Body of pancreas (tissue), 4 donors: ENCODE data around the gene ELOVL5. TPM values are rescaled to one million over a fixed set of nuclear protein-coding genes. Genes with fewer than 3 reads are reported as not detected.

Experiments used
- ATAC-seq: fragments of 150-250 bp; one replicate; pipeline ENCODE4 v1.9.1; 2016
- DNase-seq, 4 donors: peaks; one replicate each; pipeline ENCODE4 v3.0.0-alpha.2; 2019
- H3K27ac ChIP-seq, 4 donors: fragments of 200-600 bp; sonication (generic); 1 replicate in 3 of 4; 2 replicates in 1 of 4; pipeline versions ENCODE4 v1.5.1 to v1.6.1; 2016 to 2019; ENCODE audit warnings: mild to moderate bottlenecking in 1 of 4, mixed read lengths in 1 of 4, moderate library complexity in 1 of 4
- H3K27me3 ChIP-seq, 2 donors: fragments of 200-600 bp; sonication (generic); one replicate each; pipeline ENCODE4 v1.6.0; 2016; ENCODE audit warnings: mild to moderate bottlenecking in 1 of 2
- H3K36me3 ChIP-seq, 2 donors: fragments of 200-600 bp; sonication (generic); replicated peaks in 1 of 2; 2 replicates each; pipeline ENCODE4 v1.5.1; 2016; ENCODE audit warnings: low read depth in 2 of 2; ENCODE audit not compliant: insufficient read depth in 1 of 2
- H3K4me1 ChIP-seq: fragments of 200-600 bp; sonication (generic); one replicate; pipeline ENCODE4 v1.6.0; 2016
- H3K4me3 ChIP-seq, 2 donors: fragments of 200-600 bp; sonication (generic); 1 replicate in 1 of 2; 2 replicates in 1 of 2; pipeline ENCODE4 v1.5.1; 2016 to 2019
- H3K9me3 ChIP-seq, 3 donors: fragments of 200-600 bp; sonication (generic); 1 replicate in 2 of 3; 2 replicates in 1 of 3; pipeline ENCODE4 v1.5.1; 2016
- CTCF ChIP-seq, 7 experiments: fragments of 450-650 bp in 4 of 7; fragments of 200-600 bp in 3 of 7; sonication (generic) in 3 of 7; IDR thresholded peaks; one replicate each; pipeline ENCODE4 v1.5.1; 2016 to 2019; ENCODE audit warnings: antibody characterized with exemption in 7 of 7
- POLR2A ChIP-seq, 3 donors: fragments of 450-650 bp; IDR thresholded peaks; one replicate each; pipeline ENCODE4 v1.6.1; 2016; ENCODE audit warnings: antibody characterized with exemption in 3 of 3, mild to moderate bottlenecking in 2 of 3
- WGBS, 2 donors: methylation state at CpG; one replicate each; pipeline ENCODE4 v1.1.5; 2017; 5-methylcytosine and 5-hydroxymethylcytosine counted together
- intact Hi-C: fragments of 100-400 bp; cut with DNase I; formaldehyde crosslinking; loops from one replicate; pipeline ENCODE4 v1.15.1; 2023
- total RNA-seq, 2 donors: library from RNA; depleted of rRNA; stranded (reverse); fragments of >200 nt; gene quantifications; one replicate each; pipeline ENCODE4 v1.1.0, GENCODE V29; 2016

Gene ELOVL5
- total RNA-seq, 2 donors from 2014 or later = 8.6 to 11.2 TPM

- DNase-seq (no peak), ATAC-seq (no peak)
- Histone ChIP-seq H3K4me1 (no peaks in the 10 kb centered on the region), H3K9me3 (no peaks in the 10 kb centered on the region), H3K4me3 (no peak overlapping the region), H3K36me3 (no peaks in the 10 kb centered on the region), H3K27me3 (no peaks in the 10 kb centered on the region), H3K27ac (no peak overlapping the region)
- WGBS, 2 donors = 80 to 90% methylated on average over 1 of the region's 1 CpG
- intact Hi-C loops = no loop called here
- no peak for TF ChIP-seq CTCF (IDR thresholded peaks at IDR 0.05)
- no peak for TF ChIP-seq POLR2A (IDR thresholded peaks at IDR 0.05)
Observed at GRCh38 chr6:53338304-53338703, 10.4 kb downstream of the ELOVL5 start.

- 71 to 73% methylated on average over 4 of the region's 4 CpGs for WGBS, 2 donors
- no peaks in the 10 kb centered on the region for H3K36me3 ChIP-seq
- intact Hi-C loops = no loop called here
- H3K9me3 ChIP-seq = no peaks in the 10 kb centered on the region
- TF ChIP-seq CTCF (IDR thresholded peaks at IDR 0.05) = no peak
- TF ChIP-seq POLR2A (IDR thresholded peaks at IDR 0.05) = no peak
- ATAC-seq = no peak
- no peaks in the 10 kb centered on the region for H3K4me1 ChIP-seq
- no peak overlapping the region for H3K4me3 ChIP-seq
- no peak overlapping the region for H3K27ac ChIP-seq
- no peaks in the 10 kb centered on the region for H3K27me3 ChIP-seq
- DNase-seq = no peak
Observed at GRCh38 chr6:53336070-53336469, 12.7 kb downstream of the ELOVL5 start.

GRCh38 chr6:53335224-53335994 lies 13.3 kb downstream of the ELOVL5 start:
- 63 to 85% methylated on average over 12 of the region's 12 CpGs for WGBS, 2 donors
- no peak for ATAC-seq
- no peaks in the 10 kb centered on the region for H3K4me1 ChIP-seq

GRCh38 chr6:53333439-53334408 lies 15.0 kb downstream of the ELOVL5 start:
- Histone ChIP-seq H3K27ac (no peak overlapping the region), H3K27me3 (no peaks in the 10 kb centered on the region), H3K4me3 (no peak overlapping the region), H3K36me3 (no peaks in the 10 kb centered on the region), H3K4me1 (no peaks in the 10 kb centered on the region), H3K9me3 (no peaks in the 10 kb centered on the region)
- TF ChIP-seq POLR2A (IDR thresholded peaks at IDR 0.05) = no peak
- no peak for TF ChIP-seq CTCF (IDR thresholded peaks at IDR 0.05)
- DNase-seq = no peak
- WGBS, 2 donors = 61 to 67% methylated on average over 5 of the region's 5 CpGs
- no peak for ATAC-seq
- intact Hi-C loops = no loop called here

More at GRCh38 chr6:53335224-53335994, 13.3 kb downstream of the ELOVL5 start:
- no peaks in the 10 kb centered on the region for H3K9me3 ChIP-seq
- DNase-seq = peak in 1 of 4 donors; percentile 10
- intact Hi-C loops = no loop called here
- H3K27me3 ChIP-seq = no peaks in the 10 kb centered on the region
- H3K27ac ChIP-seq = no peak overlapping the region
- H3K4me3 ChIP-seq = no peak overlapping the region
- TF ChIP-seq POLR2A (IDR thresholded peaks at IDR 0.05) (no peak), CTCF (IDR thresholded peaks at IDR 0.05) (no peak)
- no peaks in the 10 kb centered on the region for H3K36me3 ChIP-seq
